ENCODE measurements around the gene APOC4. TPM values are rescaled to one million over a fixed set of nuclear protein-coding genes. Genes with fewer than 3 reads are reported as not detected.

The APOC4 gene
- total and polyA plus RNA-seq, 4 donors, result 1.0 to 420 (median 275) TPM

- H3K27me3 ChIP-seq (ENCODE audit: control insufficient read depth in 4 of 4, insufficient read depth in 4 of 4, low read length in 3 of 4), result no peaks in the 10 kb centered on the region
- no peaks in the 10 kb centered on the region for H3K9me3 ChIP-seq (ENCODE audit: control insufficient read depth in 4 of 4, low read length in 3 of 4)
- peaks cover 7 to 45% (median 27%) of the 10 kb centered on the region in 4 donors for H3K36me3 ChIP-seq (ENCODE audit: control insufficient read depth in 4 of 4, insufficient read depth in 3 of 4, low read depth in 1 of 4, low read length in 3 of 4)
- peaks cover 11 to 29% (median 25%) of the 10 kb centered on the region in 4 donors for H3K4me1 ChIP-seq (ENCODE audit: control insufficient read depth in 4 of 4, insufficient read depth in 4 of 4, low read length in 3 of 4)
- H3K27ac ChIP-seq (ENCODE audit: low read depth in 1 of 2, low read length in 2 of 2), result no peak overlapping the region
- no peak for TF ChIP-seq ATF3 (IDR thresholded peaks at IDR 0.05)
- no peak for TF ChIP-seq EGR1 (IDR thresholded peaks at IDR 0.05; ENCODE audit: low read depth in 2 of 2)
- TF ChIP-seq SP1 (IDR thresholded peaks at IDR 0.05), result no peak
- no peak for TF ChIP-seq NR2F2 (IDR thresholded peaks at IDR 0.05)
- no peak for TF ChIP-seq JUND (IDR thresholded peaks at IDR 0.05)
- TF ChIP-seq MAX (IDR thresholded peaks at IDR 0.05), result no peak
- TF ChIP-seq RXRA (IDR thresholded peaks at IDR 0.05), result no peak
- TF ChIP-seq RAD21 (IDR thresholded peaks at IDR 0.05), result no peak
- no peak for TF ChIP-seq REST (IDR thresholded peaks at IDR 0.05)
- no peak for TF ChIP-seq FOXA1 (IDR thresholded peaks at IDR 0.05)
- TF ChIP-seq GABPA (IDR thresholded peaks at IDR 0.05 in 1 of 2, conservative IDR thresholded peaks at IDR 0.05 in 1 of 2), result no peak
- no peak for TF ChIP-seq YY1 (IDR thresholded peaks at IDR 0.05)
- TF ChIP-seq HNF4A (conservative IDR thresholded peaks at IDR 0.05), result no peak
- TF ChIP-seq HNF4G (IDR thresholded peaks at IDR 0.05), result no peak
- TF ChIP-seq FOXA2 (IDR thresholded peaks at IDR 0.05), result no peak
- no peak for TF ChIP-seq CTCF (IDR thresholded peaks at IDR 0.05; ENCODE audit: low read depth, low read length, missing input control)
- no peak for TF ChIP-seq ZBTB33 (IDR thresholded peaks at IDR 0.05)
- no peak for TF ChIP-seq TAF1 (conservative IDR thresholded peaks at IDR 0.05)
- no peak overlapping the region for H3K9ac ChIP-seq (ENCODE audit: low read depth in 1 of 2, low read length in 2 of 2)
- no peak for DNase-seq (ENCODE audit: low spot score)
- WGBS, result 95% methylated on average over 6 of the region's 6 CpGs
- no peak overlapping the region for H3K4me3 ChIP-seq (ENCODE audit: low read depth in 1 of 3, low read length in 3 of 3)
Observed at GRCh38 chr19:44894052-44894400, 48.0 kb upstream of the APOC4 start.

Data from liver (tissue), 9 donors.